Activated T-cell treated with anti-CD3 and anti-CD28 coated beads, Interleukin-2, amount 50 U/mL, for 72 hours (primary cell): ENCODE measurements around the gene IQGAP2. TPM values are rescaled to one million over a fixed set of nuclear protein-coding genes. Genes with fewer than 3 reads are reported as not detected.

Source experiments
- ATAC-seq, 2 donors: fragments of 150-1000 bp; cut with Tn5 transposase; replicated peaks in 1 of 2; 2 replicates each; pipeline ENCODE4 v1.10.0; 2021; ENCODE audit warnings: moderate library complexity in 2 of 2, mild to moderate bottlenecking in 1 of 2
- DNase-seq, 2 donors: peaks; one replicate each; pipeline ENCODE4 v3.0.0; 2021 to 2022; ENCODE audit warnings: mixed read lengths in 1 of 2
- H3K27ac Mint-ChIP-seq: one replicate; pipeline ENCODE4 v1.8.0; 2022; ENCODE audit warnings: mild to moderate bottlenecking, moderate library complexity, mixed read lengths
- H3K27me3 Mint-ChIP-seq: one replicate; pipeline ENCODE4 v1.8.0; 2022; ENCODE audit warnings: low read depth, mixed read lengths
- H3K36me3 Mint-ChIP-seq, 2 donors: one replicate each; pipeline ENCODE4 v1.8.0; 2022; ENCODE audit warnings: mixed read lengths in 2 of 2, mild to moderate bottlenecking in 1 of 2; ENCODE audit not compliant: insufficient read depth in 2 of 2
- H3K4me1 Mint-ChIP-seq: one replicate; pipeline ENCODE4 v1.8.0; 2022; ENCODE audit warnings: low read depth, mixed read lengths
- H3K4me3 Mint-ChIP-seq, 2 donors: one replicate each; pipeline ENCODE4 v1.8.0; 2022; ENCODE audit warnings: mild to moderate bottlenecking in 2 of 2, mixed read lengths in 2 of 2, moderate library complexity in 2 of 2
- H3K9me3 Mint-ChIP-seq, 2 donors: one replicate each; pipeline ENCODE4 v1.8.0; 2022; ENCODE audit warnings: mixed read lengths in 2 of 2
- total RNA-seq, 2 donors: library from RNA; stranded (reverse); gene quantifications; one replicate each; pipeline ENCODE4 v1.2.3, GENCODE V29; 2022

IQGAP2 gene
- total RNA-seq, 2 donors from 2014 or later = 78.0 to 108 TPM

DNA sequence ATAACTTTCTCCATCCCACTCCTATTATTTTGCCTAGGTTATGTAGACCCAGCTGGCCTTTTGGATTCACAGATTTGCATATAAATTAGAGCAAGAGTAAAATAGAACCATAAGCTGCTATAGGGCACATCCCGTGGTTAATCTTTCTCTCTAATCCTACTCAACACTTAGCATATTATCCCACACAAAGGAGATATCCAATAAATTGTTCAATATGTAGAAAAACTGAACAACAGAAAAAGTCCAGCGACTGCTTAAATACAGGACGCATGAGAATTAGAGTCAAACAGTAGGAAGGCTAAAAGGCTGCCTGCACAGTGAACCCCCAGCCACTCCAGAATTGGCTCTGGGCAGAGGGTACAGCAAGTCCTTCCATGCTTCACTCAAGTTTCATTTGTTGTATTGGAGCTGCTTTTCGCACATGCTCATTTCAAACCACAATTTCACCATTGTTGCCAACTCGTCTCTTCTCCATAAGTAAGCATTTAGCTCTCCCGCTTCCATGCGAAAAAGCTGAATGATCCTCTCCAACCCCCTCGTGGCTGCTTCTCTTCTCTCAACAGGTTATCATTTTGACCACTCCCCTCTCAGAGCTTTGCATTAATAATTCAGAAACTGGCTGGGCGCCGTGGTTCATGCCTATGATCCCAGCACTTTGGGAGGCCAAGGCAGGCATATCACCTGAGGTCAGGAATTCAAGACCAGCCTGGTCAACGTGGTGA, 14.1 kb upstream of the IQGAP2 start:
- H3K27me3 Mint-ChIP-seq = no peaks in the 10 kb centered on the region
- ATAC-seq = no peak
- DNase-seq = no peak
- no peak overlapping the region for H3K4me3 Mint-ChIP-seq
- no peaks in the 10 kb centered on the region for H3K9me3 Mint-ChIP-seq
- no peak overlapping the region for H3K27ac Mint-ChIP-seq
- no peaks in the 10 kb centered on the region for H3K36me3 Mint-ChIP-seq
- peaks cover 54% of the 10 kb centered on the region for H3K4me1 Mint-ChIP-seq

DNA sequence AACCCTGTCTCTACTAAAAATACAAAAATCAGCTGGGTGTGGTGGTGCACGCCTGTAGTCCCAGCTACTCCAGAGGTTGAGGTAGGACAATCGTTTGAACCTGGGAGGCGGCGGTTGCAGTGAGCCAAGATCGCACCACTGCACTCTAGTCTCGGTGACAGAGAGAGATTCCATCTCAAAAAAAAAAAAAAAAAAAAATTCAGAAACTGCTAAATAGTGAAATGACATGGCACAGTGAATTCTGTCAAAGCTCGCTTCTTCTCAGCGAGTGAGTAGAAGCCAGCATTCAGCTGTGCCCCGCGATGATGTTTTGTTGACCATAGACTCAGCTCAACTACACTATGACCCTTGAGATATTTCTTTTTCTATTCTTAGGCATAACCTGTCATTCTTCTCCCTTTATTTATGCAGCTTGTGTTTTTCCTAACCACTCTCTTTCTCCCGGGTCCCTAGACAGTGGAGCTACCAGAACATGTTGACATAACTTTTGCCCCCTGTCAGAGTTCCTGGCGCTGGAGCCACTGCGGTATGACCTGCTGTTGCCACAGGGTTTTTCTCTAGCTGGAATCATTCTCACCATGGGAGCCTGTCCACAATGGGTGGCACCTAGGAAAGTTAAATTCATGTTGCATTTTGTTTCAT, 13.5 kb upstream of the IQGAP2 start:
- ATAC-seq (no peak), DNase-seq (no peak)
- no peak overlapping the region for H3K4me3 Mint-ChIP-seq
- no peaks in the 10 kb centered on the region for H3K36me3 Mint-ChIP-seq
- no peaks in the 10 kb centered on the region for H3K27me3 Mint-ChIP-seq
- H3K9me3 Mint-ChIP-seq = no peaks in the 10 kb centered on the region
- H3K4me1 Mint-ChIP-seq = peaks cover 57% of the 10 kb centered on the region
- H3K27ac Mint-ChIP-seq = peak overlapping the region; percentile 15

DNA sequence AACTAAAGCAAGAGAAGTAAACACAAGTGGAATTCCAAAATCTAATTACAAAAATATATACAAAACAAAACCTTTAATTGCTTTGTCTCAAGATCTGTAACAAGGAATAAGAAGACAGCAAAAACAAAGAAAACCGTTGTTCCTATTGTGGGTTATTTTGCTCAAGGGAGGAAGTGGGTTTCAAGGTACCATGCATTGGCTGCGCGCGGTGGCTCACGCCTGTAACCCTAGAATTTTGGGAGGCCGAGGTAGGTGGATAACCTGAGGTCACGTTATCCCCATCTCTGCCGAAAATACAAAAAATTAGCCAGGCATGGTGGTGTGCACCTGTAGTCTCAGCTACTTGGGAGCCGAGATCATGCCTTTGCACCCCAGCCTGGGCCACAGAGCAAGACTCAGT, 12.1 kb upstream of the IQGAP2 start:
- H3K4me1 Mint-ChIP-seq = peaks cover 53% of the 10 kb centered on the region
- DNase-seq = no peak
- H3K4me3 Mint-ChIP-seq = peak overlapping the region; percentile 27 to 57

GRCh38 chr5:76393035-76393680, 9.9 kb upstream of the IQGAP2 start:
- peak overlapping the region; percentile 9 to 76 for H3K4me3 Mint-ChIP-seq
- H3K27ac Mint-ChIP-seq = peak overlapping the region; percentile 89
- H3K36me3 Mint-ChIP-seq = no peaks in the 10 kb centered on the region
- ATAC-seq (peak; percentile 51 to 72), DNase-seq (peak; percentile 23 to 26)
- peaks cover 53% of the 10 kb centered on the region for H3K4me1 Mint-ChIP-seq
- no peaks in the 10 kb centered on the region for H3K9me3 Mint-ChIP-seq
- no peaks in the 10 kb centered on the region for H3K27me3 Mint-ChIP-seq

More for the DNA sequence above, 12.1 kb upstream of the IQGAP2 start:
- ATAC-seq = peak in 1 of 2 donors; percentile 50
- Mint-ChIP-seq H3K36me3 (no peaks in the 10 kb centered on the region), H3K27ac (no peak overlapping the region), H3K27me3 (no peaks in the 10 kb centered on the region), H3K9me3 (no peaks in the 10 kb centered on the region)

- H3K9me3 Mint-ChIP-seq = no peaks in the 10 kb centered on the region
- no peak overlapping the region for H3K4me3 Mint-ChIP-seq
- DNase-seq (no peak), ATAC-seq (no peak)
- H3K27me3 Mint-ChIP-seq = peaks cover 12% of the 10 kb centered on the region
- no peaks in the 10 kb centered on the region for H3K36me3 Mint-ChIP-seq
- no peak overlapping the region for H3K27ac Mint-ChIP-seq
- H3K4me1 Mint-ChIP-seq = peaks cover 38% of the 10 kb centered on the region
These were observed 5.9 kb upstream of the IQGAP2 start for GRCh38 chr5:76397200-76397599.

- ATAC-seq (no peak), DNase-seq (no peak)
- H3K4me1 Mint-ChIP-seq = peaks cover 24% of the 10 kb centered on the region
- peaks cover 12% of the 10 kb centered on the region for H3K27me3 Mint-ChIP-seq
- peaks cover 2% of the 10 kb centered on the region in 2 donors for H3K36me3 Mint-ChIP-seq
- no peak overlapping the region for H3K27ac Mint-ChIP-seq
- no peaks in the 10 kb centered on the region for H3K9me3 Mint-ChIP-seq
- H3K4me3 Mint-ChIP-seq = no peak overlapping the region
These were observed 3.8 kb upstream of the IQGAP2 start for GRCh38 chr5:76399268-76399667.

DNA sequence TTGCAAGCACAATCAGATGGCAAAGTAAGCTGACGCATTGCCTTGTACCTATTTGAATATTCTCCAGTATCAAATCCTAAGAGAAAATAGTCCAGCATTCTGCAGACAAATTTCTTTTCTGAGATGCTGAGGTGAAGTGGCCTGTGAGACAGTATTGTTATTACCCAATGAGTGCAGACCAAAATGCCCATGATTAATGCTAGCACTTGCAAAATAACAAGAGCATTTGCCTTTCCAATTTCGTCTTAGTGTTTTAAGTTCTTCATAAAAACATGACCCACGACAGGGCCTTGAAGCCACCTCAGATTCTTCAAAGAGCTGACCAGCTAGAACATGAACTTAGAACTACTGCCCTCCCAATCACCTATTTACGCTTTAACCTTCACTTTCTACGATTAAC, 2.6 kb upstream of the IQGAP2 start:
- Mint-ChIP-seq H3K4me3 (no peak overlapping the region), H3K9me3 (no peaks in the 10 kb centered on the region), H3K27ac (no peak overlapping the region), H3K27me3 (peaks cover 12% of the 10 kb centered on the region), H3K4me1 (peaks cover 31% of the 10 kb centered on the region), H3K36me3 (peaks cover 2% of the 10 kb centered on the region in 2 donors)
- no peak for DNase-seq
- no peak for ATAC-seq

DNA sequence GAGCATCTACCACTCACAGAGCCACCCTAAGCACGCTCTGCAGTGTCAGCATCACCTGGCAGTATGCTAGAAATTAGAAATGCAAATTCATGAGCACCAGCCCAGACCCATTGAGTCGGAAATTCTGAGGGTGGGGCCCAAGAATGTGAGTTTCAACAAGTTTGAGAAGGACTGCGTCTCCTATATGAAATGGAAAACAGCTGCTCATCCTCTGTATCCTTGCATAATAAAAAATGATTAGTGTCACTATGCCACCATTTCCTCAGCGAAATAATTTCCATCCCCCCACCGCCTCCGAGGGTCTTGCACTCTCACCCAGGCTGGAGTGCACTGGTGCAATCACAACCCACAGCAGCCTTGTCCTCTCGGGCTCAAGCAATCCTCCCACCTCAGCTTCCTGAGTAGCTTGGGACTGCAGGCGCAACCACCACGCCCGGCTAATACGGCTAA, 1.3 kb upstream of the IQGAP2 start:
- Mint-ChIP-seq H3K36me3 (peaks cover 2% of the 10 kb centered on the region in 2 donors), H3K4me3 (peak overlapping the region; percentile 86 to 99), H3K9me3 (no peaks in the 10 kb centered on the region), H3K27me3 (peaks cover 12% of the 10 kb centered on the region), H3K27ac (peak overlapping the region; percentile 68), H3K4me1 (peaks cover 44% of the 10 kb centered on the region)
- DNase-seq (peak; percentile 17 to 29), ATAC-seq (no peak)

GRCh38 chr5:76402251-76402885, 717 bp upstream of the IQGAP2 start:
- no peaks in the 10 kb centered on the region for H3K9me3 Mint-ChIP-seq
- H3K4me3 Mint-ChIP-seq = peak overlapping the region; percentile 86 to 99
- peaks cover 50% of the 10 kb centered on the region for H3K4me1 Mint-ChIP-seq
- peaks cover 2 to 4% of the 10 kb centered on the region in 2 donors for H3K36me3 Mint-ChIP-seq
- peak overlapping the region; percentile 100 for H3K27ac Mint-ChIP-seq
- ATAC-seq = peak; percentile 65 to 68
- H3K27me3 Mint-ChIP-seq = peaks cover 12% of the 10 kb centered on the region
- peak; percentile 80 to 88 for DNase-seq

DNA sequence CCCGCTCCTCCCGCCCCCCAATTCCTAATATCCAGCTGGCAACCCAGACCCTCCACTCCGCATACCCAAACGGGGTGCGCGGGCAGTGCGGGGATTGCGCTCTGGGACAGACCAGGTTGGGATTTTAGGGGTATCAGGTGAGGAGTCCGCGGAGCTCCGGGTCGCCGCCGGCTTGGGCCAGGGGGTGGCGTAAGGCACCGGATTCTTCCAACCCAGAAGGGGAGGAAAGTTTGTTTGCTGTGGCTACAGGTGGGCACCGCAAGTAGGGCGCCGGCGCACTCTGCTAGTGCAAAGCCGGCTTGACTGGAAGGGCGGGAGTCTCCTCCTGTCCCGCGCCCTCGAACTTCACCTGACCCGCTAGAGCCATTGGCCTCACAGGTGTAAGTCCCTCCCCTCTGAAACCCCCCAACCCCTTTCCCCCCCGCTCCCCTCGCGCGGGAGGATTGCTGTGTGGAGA, 709 bp downstream of the IQGAP2 start:
- ATAC-seq = peak; percentile 36 to 38
- H3K4me3 Mint-ChIP-seq = peak overlapping the region; percentile 86 to 99

DNA sequence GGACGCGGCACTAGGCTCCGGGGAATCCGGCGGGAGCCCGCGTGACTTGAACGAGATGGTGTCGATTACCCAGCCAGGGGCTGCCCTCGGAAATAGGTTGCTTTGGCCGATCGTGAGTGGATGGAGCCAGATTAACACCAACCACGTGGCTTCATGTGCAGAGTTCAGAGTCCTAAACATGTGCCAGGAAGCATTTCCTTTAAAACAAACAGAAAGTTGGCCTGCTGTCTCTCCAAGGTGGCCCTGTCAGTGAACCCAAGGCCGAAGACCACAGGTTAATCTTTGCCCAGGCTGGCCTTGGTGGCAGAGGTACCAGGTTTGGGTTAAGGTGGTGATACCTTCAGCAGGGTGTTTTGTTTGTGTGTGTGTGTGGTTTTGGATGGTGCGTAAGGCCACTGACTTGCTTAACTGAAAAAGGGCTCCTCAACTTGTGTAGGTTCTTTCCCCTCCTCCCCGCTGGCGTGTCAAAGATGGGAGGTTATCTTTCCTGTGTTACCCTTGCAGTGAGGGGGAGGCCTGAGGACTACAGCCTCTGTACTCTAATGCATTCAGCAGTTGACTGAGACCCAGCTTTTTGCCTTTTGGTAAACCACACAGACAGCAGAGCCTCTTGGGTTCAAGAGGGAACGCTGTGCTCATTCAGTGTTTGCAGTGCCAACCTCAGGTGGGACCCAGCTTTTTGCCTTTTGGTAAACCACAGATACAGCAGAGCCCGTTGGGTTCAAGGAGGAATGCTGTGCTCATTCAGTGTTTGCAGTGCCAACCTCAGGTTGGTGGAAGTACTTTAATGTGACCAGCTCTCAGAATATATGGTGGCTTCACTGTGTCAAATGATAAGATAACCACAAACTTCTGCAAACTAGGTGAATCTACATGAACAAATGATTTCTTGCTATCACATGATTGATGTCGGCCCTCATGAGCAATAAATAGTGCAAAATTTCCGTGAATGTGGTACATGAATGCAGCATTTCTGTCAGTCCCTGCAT, 1.4 kb downstream of the IQGAP2 start:
- peak; percentile 67 to 70 for ATAC-seq
- Mint-ChIP-seq H3K27ac (peak overlapping the region; percentile 47), H3K9me3 (no peaks in the 10 kb centered on the region), H3K4me3 (peak overlapping the region; percentile 86 to 99), H3K36me3 (peaks cover 4 to 6% of the 10 kb centered on the region in 2 donors), H3K4me1 (peaks cover 58% of the 10 kb centered on the region), H3K27me3 (peaks cover 12% of the 10 kb centered on the region)
- peak; percentile 80 to 87 for DNase-seq

More for the DNA sequence above, 709 bp downstream of the IQGAP2 start:
- DNase-seq = peak; percentile 78 to 79
- Mint-ChIP-seq H3K9me3 (no peaks in the 10 kb centered on the region), H3K27me3 (peaks cover 12% of the 10 kb centered on the region), H3K4me1 (peaks cover 51% of the 10 kb centered on the region), H3K36me3 (peaks cover 4 to 6% of the 10 kb centered on the region in 2 donors), H3K27ac (peak overlapping the region; percentile 47)

GRCh38 chr5:76406014-76406413, 2.9 kb downstream of the IQGAP2 start:
- peaks cover 4 to 8% of the 10 kb centered on the region in 2 donors for H3K36me3 Mint-ChIP-seq
- H3K4me1 Mint-ChIP-seq = peaks cover 60% of the 10 kb centered on the region
- peak overlapping the region; percentile 86 to 99 for H3K4me3 Mint-ChIP-seq
- DNase-seq (no peak), ATAC-seq (no peak)
- H3K27me3 Mint-ChIP-seq = peaks cover 7% of the 10 kb centered on the region
- H3K9me3 Mint-ChIP-seq = no peaks in the 10 kb centered on the region
- H3K27ac Mint-ChIP-seq = peak overlapping the region; percentile 87
